Stimulated activated effector memory CD8-positive, alpha-beta T cell treated with anti-CD3 and anti-CD28 coated beads, Interleukin-12 subunit alpha, Interleukin-12 subunit beta, amount 100 ng/mL, for 72 hours (primary cell): ENCODE results near the gene POLN.

Experiments
- ATAC-seq: fragments of 150-1000 bp; cut with Tn5 transposase; 2 replicates; pipeline ENCODE4 v1.10.0; 2021
- DNase-seq, 2 donors: peaks; one replicate each; pipeline ENCODE4 v3.0.0; 2021 to 2022; ENCODE audit warnings: low spot score in 2 of 2
- H3K27ac Mint-ChIP-seq: one replicate; pipeline ENCODE4 v1.8.0; 2022; ENCODE audit warnings: mild to moderate bottlenecking, mixed read lengths
- H3K36me3 Mint-ChIP-seq: one replicate; pipeline ENCODE4 v1.8.0; 2022; ENCODE audit warnings: mild to moderate bottlenecking, mixed read lengths
- H3K4me1 Mint-ChIP-seq: one replicate; pipeline ENCODE4 v1.8.0; 2022; ENCODE audit warnings: mixed read lengths
- H3K4me3 Mint-ChIP-seq: one replicate; pipeline ENCODE4 v1.8.0; 2022; ENCODE audit warnings: mild to moderate bottlenecking, mixed read lengths
- H3K9me3 Mint-ChIP-seq: one replicate; pipeline ENCODE4 v1.8.0; 2022; ENCODE audit warnings: mixed read lengths

The POLN gene

DNA sequence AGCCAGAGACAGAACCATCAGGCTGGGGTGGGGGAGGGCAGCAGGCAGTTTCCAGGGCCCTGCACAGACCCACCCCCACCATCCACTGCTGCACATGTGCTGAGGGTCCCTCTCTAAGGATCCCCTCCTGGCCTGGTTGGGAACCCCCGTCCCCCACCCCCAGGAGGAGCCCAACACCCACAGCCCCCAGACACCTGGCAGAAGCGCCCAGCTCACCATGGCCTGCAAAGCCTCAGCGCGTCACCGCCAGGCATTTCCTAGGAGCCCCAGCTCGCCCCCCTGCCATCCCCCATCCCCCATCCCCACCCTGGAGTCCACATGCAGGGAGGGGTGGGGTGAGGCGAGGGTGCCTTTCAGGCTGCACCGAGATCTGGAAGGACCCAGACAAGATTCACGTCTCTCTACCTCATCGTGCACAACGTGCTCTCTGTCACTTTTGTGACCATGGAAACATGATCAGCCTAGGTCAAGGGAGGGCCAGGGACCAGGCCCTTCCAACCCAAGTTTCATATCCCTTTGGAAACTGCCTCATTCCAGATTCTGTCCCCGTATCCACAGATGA lies 10.7 kb upstream of the POLN start:
- no peaks in the 10 kb centered on the region for H3K9me3 Mint-ChIP-seq
- DNase-seq (no peak), ATAC-seq (no peak)
- H3K4me1 Mint-ChIP-seq: peaks cover 12% of the 10 kb centered on the region
- H3K36me3 Mint-ChIP-seq: peaks cover 15% of the 10 kb centered on the region
- H3K4me3 Mint-ChIP-seq: no peak overlapping the region
- peak overlapping the region; percentile 69 for H3K27ac Mint-ChIP-seq

DNA sequence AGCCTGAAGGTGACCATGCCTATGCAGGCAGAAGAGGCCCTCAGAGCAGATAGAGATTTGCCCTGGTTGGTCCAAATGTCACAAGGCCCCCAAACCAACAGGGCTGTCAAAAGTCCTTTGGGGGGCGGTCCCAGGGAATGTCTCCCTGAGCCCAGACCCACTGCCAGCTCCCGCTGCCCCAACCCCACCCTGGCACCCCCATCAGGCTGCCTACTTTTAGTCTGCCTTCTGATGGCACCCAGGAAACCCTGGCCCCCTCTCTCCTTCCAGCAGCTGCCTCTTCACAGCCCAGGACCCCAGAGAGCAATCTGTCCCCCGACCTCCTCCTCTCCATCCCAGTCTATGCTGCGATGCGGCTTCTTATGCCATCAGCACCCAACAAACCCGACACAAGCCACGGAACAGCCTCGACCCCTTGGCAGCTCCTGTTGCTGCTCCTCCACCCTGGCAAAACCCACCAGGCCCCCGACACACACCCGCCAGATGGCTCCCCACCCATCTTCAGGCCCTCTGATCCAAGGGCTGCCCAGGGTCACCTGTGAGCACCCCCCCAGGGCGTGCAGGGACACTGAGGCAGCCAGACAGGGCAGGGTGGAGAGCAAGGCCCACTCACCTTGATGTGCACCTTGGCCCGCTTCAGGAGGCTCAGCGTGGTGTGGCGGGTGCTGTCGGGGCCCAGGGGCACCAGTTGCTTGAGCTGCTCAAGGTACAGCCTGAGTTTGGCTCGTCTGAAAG lies 10.0 kb upstream of the POLN start:
- H3K4me3 Mint-ChIP-seq: no peak overlapping the region
- peak overlapping the region; percentile 69 for H3K27ac Mint-ChIP-seq

DNA sequence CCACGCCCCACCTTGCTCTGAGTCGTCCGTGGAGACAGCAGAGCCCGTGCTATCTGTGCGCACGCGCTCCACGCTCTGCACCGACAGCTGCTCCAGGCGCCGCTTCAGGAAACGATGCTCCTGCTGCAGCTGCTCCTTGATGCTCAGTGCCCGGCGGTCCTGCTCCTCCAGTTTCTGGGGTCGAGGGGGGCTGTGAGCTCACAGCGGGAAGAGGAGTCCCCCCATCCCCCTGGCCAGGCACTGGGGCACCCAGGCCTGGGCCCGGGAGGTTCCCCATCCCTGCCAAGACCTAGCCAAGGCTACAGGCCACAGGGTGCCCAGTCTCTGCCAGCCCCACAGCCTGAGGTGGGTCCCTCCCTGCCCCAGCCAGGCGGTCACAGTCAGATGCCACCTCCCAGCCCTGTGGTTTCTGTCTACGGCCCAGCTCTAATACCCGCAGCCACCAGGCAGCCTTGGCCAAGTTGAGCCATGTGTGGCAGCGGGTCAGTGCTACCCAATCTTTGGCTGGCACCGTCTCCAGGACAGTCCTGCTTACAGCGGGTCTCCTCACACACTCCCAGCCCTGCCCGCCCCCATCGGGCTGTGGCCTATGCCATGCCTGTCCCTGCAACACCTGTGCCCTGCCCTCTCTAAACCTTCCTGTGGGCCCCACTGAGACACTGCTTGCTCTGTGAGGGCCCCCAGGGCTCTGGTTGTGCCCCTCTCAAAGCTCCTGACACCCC lies 9.3 kb upstream of the POLN start:
- peaks cover 5% of the 10 kb centered on the region for H3K4me1 Mint-ChIP-seq
- no peak for ATAC-seq
- no peaks in the 10 kb centered on the region for H3K9me3 Mint-ChIP-seq
- H3K4me3 Mint-ChIP-seq: no peak overlapping the region
- H3K36me3 Mint-ChIP-seq: peaks cover 15% of the 10 kb centered on the region
- peak overlapping the region; percentile 69 for H3K27ac Mint-ChIP-seq
- no peak for DNase-seq

More for the DNA sequence above, 10.0 kb upstream of the POLN start:
- no peaks in the 10 kb centered on the region for H3K9me3 Mint-ChIP-seq
- peaks cover 8% of the 10 kb centered on the region for H3K4me1 Mint-ChIP-seq
- ATAC-seq (no peak), DNase-seq (no peak)
- peaks cover 15% of the 10 kb centered on the region for H3K36me3 Mint-ChIP-seq

DNA sequence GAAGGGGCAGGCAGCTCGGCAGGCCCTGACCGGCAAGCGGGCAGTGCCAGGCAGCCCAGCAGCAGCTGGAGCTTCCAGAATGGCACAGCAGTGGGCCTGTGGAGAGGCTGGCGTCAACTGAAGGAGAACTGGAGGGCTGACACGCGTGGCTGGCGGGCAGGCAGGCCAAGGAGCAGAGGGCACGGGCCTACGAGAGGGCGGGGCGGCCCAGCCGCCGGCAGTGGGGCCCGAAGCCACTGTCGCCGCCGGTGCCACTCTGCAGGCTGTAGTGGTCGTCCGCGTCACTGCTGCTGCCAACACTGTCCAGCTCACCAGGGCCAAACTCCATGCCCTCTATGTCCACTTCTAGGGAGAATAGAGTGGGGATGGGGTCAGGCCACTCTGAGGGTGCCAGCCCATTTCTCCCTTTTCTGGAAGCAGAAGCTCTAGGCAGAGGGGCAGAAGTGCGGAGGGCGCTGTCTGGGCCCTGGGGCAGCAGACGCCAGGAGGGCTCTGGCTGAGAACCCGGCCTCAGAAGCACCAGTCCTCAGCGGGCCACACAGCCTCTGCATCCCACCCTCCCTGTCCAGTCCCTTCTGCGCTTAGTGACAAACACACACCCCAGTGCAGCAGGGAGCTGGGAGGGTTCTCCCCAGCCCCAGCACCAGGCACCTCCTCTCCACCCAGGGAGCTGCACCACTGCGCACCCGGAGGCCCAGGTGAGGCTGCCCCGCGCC lies 8.6 kb upstream of the POLN start:
- H3K4me3 Mint-ChIP-seq: no peak overlapping the region
- H3K36me3 Mint-ChIP-seq: peaks cover 15% of the 10 kb centered on the region
- peaks cover 8% of the 10 kb centered on the region for H3K4me1 Mint-ChIP-seq
- no peak overlapping the region for H3K27ac Mint-ChIP-seq
- H3K9me3 Mint-ChIP-seq: no peaks in the 10 kb centered on the region
- ATAC-seq (no peak), DNase-seq (peak in 1 of 2 donors; percentile 47)

DNA sequence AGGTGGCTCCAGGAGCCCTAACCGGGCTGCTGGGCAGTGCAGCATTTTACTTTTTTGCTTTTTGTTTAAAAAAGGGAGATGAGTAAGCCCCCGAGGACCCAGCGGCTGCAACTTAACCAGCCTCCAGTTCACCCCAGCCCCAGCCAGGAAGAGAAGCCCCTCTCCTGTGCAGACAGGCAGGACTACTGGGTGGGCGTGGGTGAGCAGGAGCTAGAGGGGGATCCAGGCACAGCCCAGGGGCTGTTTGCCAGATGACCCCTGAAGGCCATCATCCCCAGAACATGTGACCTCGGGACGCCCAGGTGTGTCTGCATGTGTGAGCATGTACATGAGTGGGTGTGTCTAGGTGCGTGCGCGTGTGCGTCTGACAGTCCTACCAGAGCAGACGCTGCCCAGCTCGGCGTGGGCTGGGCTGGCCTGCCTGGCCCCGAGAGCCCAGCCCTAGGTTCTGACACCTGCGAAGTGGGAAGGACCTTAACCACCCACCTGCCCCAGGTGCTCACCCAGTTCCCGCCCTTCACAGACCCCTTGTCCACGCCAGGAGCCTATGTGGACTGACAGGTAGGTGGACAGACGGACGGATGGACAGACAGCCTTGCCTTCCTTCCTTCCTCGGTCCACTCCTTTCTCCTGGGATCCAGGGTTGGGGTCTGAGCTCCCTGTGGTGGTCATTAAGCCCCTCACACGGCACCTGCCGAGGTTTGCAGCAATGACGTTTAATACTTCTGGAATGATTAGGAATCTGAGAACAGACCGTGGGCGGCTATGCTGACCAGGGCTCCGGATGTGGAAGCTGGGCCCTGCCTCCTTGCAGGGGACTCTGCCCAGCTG lies 7.8 kb upstream of the POLN start:
- H3K4me1 Mint-ChIP-seq: peaks cover 15% of the 10 kb centered on the region
- no peak for DNase-seq
- no peaks in the 10 kb centered on the region for H3K9me3 Mint-ChIP-seq
- peak overlapping the region; percentile 26 for H3K27ac Mint-ChIP-seq
- no peak overlapping the region for H3K4me3 Mint-ChIP-seq
- peaks cover 14% of the 10 kb centered on the region for H3K36me3 Mint-ChIP-seq
- no peak for ATAC-seq

DNA sequence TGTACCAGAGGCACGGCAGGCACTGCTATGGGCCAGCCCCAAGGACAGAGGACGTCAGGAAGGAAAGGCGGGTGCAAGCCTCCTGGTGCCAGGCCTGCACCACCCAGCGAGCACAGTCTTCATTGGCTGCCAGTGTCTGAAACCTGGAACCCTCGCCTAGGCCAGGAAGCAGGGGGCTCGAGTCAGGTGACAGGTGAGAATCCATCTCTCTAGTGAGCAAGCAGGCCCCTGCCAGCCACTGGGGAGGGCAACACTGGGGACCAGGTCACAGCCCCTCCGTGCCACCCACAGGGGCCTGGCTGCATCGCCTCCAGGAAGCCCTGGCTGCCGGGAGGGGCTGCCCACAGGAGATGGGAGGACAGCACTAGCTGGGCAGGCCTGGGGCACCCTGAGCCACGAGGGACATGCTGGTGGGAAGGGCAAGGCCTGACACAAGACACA lies 6.9 kb upstream of the POLN start:
- ATAC-seq: no peak
- H3K36me3 Mint-ChIP-seq: peaks cover 6% of the 10 kb centered on the region

DNA sequence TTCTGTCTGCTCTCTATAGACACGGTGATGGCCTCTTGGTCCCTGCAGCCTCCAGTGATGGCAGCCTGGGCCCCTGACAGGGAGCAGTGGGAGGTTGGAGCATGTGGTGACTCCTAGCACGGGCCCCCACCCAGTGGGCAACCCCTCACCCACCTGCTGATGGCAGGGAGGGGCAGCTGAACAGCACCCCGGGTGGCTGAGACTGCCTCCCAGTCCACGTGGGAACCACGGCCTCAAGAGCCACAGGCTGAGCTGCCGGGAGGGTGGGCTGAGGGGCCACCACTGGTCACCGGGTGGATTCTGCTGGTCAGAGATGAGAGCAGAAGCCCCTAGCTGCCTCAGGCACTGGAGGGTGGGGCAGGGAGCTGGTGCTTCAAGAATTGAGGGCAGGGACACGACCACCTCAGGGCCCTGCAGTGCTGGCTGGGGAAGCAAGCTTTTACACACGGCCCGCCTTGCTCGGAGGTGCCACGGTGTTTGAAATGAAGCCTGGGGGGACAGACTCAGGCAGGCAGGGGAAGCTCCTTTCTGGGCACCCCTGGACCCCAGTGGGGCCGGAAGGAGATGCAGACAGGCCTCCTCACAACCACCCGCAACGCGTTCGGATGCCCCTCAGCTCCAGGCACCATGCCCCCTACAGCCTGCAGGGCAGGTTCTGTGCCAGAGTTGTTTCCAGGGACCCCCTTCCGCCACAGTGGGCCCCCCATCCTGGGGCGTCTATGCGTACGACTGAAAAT lies 6.3 kb upstream of the POLN start:
- peaks cover 25% of the 10 kb centered on the region for H3K4me1 Mint-ChIP-seq
- peaks cover 6% of the 10 kb centered on the region for H3K36me3 Mint-ChIP-seq
- no peak overlapping the region for H3K4me3 Mint-ChIP-seq
- no peak for ATAC-seq
- no peaks in the 10 kb centered on the region for H3K9me3 Mint-ChIP-seq
- DNase-seq: peak in 1 of 2 donors; percentile 46
- peak overlapping the region; percentile 26 for H3K27ac Mint-ChIP-seq

More for the DNA sequence above, 6.9 kb upstream of the POLN start:
- H3K4me3 Mint-ChIP-seq: no peak overlapping the region
- H3K9me3 Mint-ChIP-seq: no peaks in the 10 kb centered on the region
- H3K4me1 Mint-ChIP-seq: peaks cover 19% of the 10 kb centered on the region
- peak in 1 of 2 donors; percentile 47 for DNase-seq
- H3K27ac Mint-ChIP-seq: peak overlapping the region; percentile 26

DNA sequence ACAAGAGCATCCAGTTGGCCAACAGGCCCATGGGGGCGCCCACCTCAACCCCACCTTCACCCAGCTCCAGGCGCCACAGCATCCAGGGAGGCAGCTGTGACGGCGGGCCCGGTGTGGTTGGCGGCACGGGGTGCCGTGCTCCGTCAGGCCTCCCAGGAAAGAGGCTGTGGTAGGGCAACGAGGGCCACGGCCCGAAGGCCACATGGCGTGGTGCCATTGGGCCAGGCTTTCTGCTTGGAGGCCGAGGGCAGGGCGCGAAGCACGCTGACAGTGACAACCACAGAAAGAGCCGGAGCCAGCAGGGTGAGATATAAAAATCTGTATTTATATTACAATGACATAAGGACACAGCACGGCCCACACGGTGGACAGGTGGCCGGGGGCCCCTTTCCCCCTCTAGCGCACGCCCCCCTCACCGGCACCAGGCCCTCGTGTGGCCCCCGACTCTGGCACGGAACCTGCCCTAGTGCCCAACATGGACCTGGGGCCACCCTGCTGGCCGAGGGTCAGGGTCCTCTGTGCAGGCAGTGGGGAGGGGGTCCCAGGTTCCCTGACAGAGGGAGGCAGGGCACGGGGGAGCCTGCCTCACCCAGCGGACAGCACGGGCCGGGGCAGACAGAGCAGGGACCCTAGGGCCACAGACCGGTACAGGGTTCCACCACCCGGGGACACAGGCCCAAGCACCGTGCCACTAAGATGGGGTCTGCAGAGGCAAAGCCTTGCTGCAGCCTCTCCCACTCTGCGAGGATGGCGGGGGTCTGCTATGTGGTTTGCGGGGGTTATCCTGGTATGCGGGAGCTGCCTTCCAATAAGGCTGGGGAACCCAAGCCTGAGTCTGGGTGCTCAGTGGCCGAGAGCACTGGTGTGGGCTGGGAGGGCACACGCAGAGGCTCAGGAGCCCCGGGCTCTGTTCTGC lies 5.5 kb upstream of the POLN start:
- Mint-ChIP-seq H3K4me1 (peaks cover 22% of the 10 kb centered on the region), H3K27ac (no peak overlapping the region), H3K4me3 (no peak overlapping the region), H3K9me3 (no peaks in the 10 kb centered on the region), H3K36me3 (peaks cover 6% of the 10 kb centered on the region)
- DNase-seq (peak; percentile 3 to 45), ATAC-seq (no peak)

DNA sequence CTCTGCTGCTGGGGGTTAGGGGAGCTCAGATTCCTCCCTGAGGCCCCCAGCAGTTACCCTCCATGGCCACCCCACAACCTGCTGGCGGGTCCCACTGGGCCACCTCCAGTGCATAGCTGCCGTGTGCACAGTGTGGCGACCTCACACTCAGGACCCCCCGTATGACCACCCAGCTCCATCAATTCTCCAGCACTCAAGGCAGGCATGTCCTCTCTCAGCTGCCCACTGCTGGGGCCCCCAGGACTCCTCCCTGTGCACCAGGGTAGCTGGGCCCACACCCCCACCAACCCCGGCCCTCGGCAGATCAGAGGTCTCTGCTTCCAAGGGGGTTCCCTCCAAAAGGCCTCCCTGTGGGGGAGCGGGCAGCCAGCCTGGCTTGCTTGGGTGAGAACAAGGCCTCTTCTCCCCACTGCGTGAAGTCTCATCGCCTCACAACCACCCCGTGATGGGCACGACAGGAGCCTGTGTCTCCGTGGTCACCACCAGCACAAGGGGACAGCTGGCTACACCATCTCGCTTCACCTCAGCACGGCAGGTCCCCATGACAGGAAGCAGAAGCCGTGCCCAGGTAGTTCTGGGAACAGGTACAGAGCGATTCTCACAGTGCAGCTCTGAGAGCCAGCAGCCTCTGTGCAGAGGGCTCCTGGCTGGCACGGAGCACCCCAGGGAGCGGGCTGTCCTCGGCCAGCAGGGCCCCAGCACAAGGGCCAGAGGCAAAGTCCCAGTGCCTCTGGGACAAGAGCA lies 4.6 kb upstream of the POLN start:
- Mint-ChIP-seq H3K9me3 (no peaks in the 10 kb centered on the region), H3K27ac (no peak overlapping the region), H3K4me3 (no peak overlapping the region), H3K4me1 (peaks cover 26% of the 10 kb centered on the region), H3K36me3 (peaks cover 12% of the 10 kb centered on the region)
- ATAC-seq (no peak), DNase-seq (peak in 1 of 2 donors; percentile 51)

DNA sequence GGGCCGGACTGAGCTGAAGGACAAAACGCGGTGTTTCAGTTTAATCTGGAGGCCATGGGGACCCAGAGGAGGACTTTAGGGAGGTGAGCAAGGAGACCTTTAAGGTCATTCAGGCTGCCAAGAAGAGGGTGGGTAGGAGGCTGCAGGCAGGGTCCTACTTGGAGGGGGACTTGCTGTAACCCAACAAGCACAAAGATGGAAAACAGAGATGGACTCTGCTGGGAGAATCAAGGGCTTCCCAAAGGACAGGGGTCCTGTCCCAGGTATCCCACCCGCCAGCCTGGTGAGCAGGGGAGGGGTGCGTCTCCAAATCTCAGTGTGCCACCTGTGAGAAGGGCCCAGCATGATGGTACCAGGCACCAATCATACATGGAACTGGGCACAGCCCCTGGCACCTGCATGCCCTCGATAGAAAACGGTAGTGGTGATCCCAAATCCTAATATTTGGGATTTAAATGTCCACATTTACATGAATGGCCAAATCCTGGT lies 3.9 kb upstream of the POLN start:
- peaks cover 18% of the 10 kb centered on the region for H3K36me3 Mint-ChIP-seq
- ATAC-seq: no peak
- peak in 1 of 2 donors; percentile 47 for DNase-seq
- H3K9me3 Mint-ChIP-seq: no peaks in the 10 kb centered on the region
- peaks cover 28% of the 10 kb centered on the region for H3K4me1 Mint-ChIP-seq
- H3K27ac Mint-ChIP-seq: peak overlapping the region; percentile 86
- no peak overlapping the region for H3K4me3 Mint-ChIP-seq

DNA sequence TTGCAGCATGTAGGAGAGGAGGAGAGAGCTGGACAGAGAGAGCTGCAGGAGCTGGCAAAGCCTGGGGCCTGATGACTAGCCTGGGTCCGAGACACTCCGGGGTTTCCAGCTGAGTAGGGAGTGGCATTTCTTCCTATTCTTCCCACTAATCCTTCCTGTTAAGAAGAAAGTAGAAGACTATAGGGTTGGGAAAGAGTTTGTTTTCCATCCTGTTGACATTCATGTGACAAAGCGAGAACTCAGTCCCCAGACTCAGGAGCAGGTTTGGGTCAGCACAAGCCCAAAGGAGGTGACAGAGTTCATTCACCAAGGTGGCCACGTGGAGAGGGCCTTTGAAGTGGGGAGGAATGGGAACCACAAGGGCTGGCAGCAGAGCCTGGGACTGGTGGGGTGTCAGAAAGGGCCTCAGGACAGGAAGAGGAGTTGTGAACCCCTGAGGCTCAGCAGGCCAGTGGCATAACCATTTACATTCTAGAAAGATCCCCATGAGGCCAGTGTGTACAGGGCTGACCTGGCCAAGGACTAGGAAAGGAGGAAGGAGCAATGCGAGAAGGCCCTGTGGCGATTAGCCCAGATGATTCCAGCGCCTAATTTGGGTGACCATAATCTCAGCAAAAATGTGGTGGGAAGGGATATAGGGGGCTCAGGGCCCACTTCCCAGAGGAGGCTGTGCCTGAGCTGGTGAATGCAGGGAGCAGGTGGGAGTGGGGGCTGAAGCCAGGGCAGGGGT lies 3.3 kb upstream of the POLN start:
- DNase-seq (no peak), ATAC-seq (no peak)
- H3K4me3 Mint-ChIP-seq: no peak overlapping the region
- no peaks in the 10 kb centered on the region for H3K9me3 Mint-ChIP-seq
- peaks cover 22% of the 10 kb centered on the region for H3K36me3 Mint-ChIP-seq
- H3K27ac Mint-ChIP-seq: peak overlapping the region; percentile 86
- H3K4me1 Mint-ChIP-seq: peaks cover 34% of the 10 kb centered on the region
